Lung microvascular endothelial cell (primary cell): ENCODE data around the gene CELSR3. TPM values are rescaled to one million over a fixed set of nuclear protein-coding genes. Genes with fewer than 3 reads are reported as not detected.

ENCODE experiments used
- DNase-seq, 2 donors: peaks; one replicate each; pipeline versions ENCODE4 v3.0.0 to v3.0.0-alpha.2; 2010; ENCODE audit warnings: low read depth in 2 of 2
- total RNA-seq: library from RNA; depleted of rRNA; stranded (reverse); fragments of >200 nt; gene quantifications from 2 replicates; pipeline ENCODE4 v1.2.1, GENCODE V29; 2014

CELSR3 gene
- total RNA-seq, 1 donor from 2014 or later = 0.20 TPM

DNA sequence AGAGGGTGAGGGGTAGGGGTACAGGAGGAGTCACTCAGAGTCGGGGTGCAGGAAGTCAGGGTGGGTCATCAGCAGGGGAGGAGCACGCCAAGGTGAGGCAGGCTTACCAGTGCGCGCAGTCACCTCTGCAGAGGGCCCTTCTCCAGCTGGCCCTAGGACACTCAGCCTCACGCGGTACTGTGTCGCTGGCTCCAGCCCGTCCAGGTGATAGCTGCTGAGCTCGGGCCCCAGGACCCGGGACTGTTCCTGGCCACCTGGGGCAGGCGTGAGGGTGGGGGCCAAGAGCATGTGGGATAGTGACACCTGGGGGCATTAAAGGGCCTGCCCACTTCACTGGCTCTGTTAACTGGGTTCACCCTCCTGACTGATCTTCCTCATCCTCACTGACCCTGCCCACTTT lies 75.0 kb downstream of the CELSR3 start:
- DNase-seq = no peak

Other genes with a start within 250 kb of the CELSR3 start
- gene PLXNB1, start 232.8 kb downstream of the CELSR3 start, total RNA-seq = 16.1 and 17.0 TPM in 2 replicates
- 8.9 and 10.1 TPM in 2 replicates for gene CCDC51, start 222.8 kb downstream of the CELSR3 start, total RNA-seq
- gene TMA7, start 222.6 kb downstream of the CELSR3 start, total RNA-seq = 237 and 246 TPM in 2 replicates
- 3.7 and 4.6 TPM in 2 replicates for gene ATRIP, start 216.1 kb downstream of the CELSR3 start, total RNA-seq
- gene SHISA5, start 158.7 kb downstream of the CELSR3 start, total RNA-seq = 65.6 and 68.5 TPM in 2 replicates
- 0.60 and 1.5 TPM in 2 replicates for gene PFKFB4, start 106.1 kb downstream of the CELSR3 start, total RNA-seq
- gene UCN2, start 99.1 kb downstream of the CELSR3 start, total RNA-seq = not detected in 2 replicates
- gene COL7A1, start 67.6 kb downstream of the CELSR3 start, total RNA-seq = under 0.01 and 0.22 TPM in 2 replicates
- 187 and 249 TPM in 2 replicates for gene UQCRC1, start 53.2 kb downstream of the CELSR3 start, total RNA-seq
- not detected in 2 replicates for gene TMEM89, start 41.1 kb downstream of the CELSR3 start, total RNA-seq
- gene SLC26A6, start 27.4 kb downstream of the CELSR3 start, total RNA-seq = 8.3 and 9.7 TPM in 2 replicates
- gene NCKIPSD, start 23.0 kb upstream of the CELSR3 start, total RNA-seq = 4.2 and 5.2 TPM in 2 replicates
- 29.0 and 39.3 TPM in 2 replicates for gene IP6K2, start 54.3 kb upstream of the CELSR3 start, total RNA-seq
- 22.9 and 26.6 TPM in 2 replicates for gene PRKAR2A, start 185.0 kb upstream of the CELSR3 start, total RNA-seq
- 15.3 and 25.2 TPM in 2 replicates for gene SLC25A20, start 236.0 kb upstream of the CELSR3 start, total RNA-seq